Measurements from ENCODE around the gene ITPKB.

ITPKB gene

DNA sequence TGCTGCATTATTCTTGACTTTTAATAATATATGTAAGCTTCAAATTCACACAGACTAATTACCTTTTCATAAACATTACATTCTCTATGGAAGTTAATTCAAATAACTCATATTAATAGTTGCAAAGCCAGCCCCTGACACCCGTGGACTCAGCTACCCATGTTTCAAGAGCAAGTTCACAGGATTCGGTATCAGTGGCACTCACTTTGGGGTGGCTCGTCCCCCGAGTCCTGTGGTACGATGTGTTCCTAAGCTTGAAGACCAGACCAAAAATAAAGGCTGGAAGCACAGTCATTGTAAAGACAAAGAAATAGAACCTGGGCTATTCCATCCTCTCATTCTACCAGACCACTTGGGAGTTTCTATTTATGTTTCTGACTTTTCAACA, 70.9 kb downstream of the ITPKB start:
- no peak for DNase-seq (ENCODE audit: extremely low read depth, insufficient read length)
- no peak overlapping the region for H3K4me3 ChIP-seq (replicated peaks; ENCODE audit: low read depth, low read length)

DNA sequence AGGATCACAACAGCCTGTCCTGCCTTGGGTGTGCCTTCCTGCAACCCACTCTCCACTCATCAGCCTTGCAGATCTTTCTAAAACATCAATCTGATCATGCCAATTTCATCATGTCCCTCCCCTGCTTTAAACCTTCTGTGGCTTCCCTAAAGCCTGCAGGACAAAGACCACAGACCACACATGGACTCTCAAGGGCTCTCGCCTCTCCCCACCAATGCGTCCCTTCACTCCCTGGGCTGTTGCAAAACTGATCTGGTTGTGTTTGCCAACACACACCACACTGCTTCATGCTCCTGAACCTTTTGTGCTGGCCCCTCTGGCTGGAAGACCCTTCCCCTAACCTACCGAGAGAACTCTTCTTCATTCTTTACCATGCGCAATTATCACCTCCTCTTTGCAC, 72.4 kb downstream of the ITPKB start:
- TF ChIP-seq, protein P1, sequence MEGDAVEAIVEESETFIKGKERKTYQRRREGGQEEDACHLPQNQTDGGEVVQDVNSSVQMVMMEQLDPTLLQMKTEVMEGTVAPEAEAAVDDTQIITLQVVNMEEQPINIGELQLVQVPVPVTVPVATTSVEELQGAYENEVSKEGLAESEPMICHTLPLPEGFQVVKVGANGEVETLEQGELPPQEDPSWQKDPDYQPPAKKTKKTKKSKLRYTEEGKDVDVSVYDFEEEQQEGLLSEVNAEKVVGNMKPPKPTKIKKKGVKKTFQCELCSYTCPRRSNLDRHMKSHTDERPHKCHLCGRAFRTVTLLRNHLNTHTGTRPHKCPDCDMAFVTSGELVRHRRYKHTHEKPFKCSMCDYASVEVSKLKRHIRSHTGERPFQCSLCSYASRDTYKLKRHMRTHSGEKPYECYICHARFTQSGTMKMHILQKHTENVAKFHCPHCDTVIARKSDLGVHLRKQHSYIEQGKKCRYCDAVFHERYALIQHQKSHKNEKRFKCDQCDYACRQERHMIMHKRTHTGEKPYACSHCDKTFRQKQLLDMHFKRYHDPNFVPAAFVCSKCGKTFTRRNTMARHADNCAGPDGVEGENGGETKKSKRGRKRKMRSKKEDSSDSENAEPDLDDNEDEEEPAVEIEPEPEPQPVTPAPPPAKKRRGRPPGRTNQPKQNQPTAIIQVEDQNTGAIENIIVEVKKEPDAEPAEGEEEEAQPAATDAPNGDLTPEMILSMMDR (IDR thresholded peaks at IDR 0.05; ENCODE audit: insufficient read depth, low read length, poor library complexity, severe bottlenecking) = no peak
- no peaks in the 10 kb centered on the region; the same call in 1 of the 2 replicates for H3K36me3 ChIP-seq (ENCODE audit: control insufficient read depth, insufficient read depth, low read length)
- no peaks in the 10 kb centered on the region for H3K27me3 ChIP-seq (replicated peaks; ENCODE audit: control insufficient read depth, insufficient read depth, low read length)
- DNase-seq (ENCODE audit: extremely low read depth, insufficient read length) = no peak
- no peak overlapping the region for H3K4me3 ChIP-seq (replicated peaks; ENCODE audit: low read depth, low read length)

More for the DNA sequence above, 70.9 kb downstream of the ITPKB start:
- Histone ChIP-seq H3K27me3 (replicated peaks; ENCODE audit: control insufficient read depth, insufficient read depth, low read length) (no peaks in the 10 kb centered on the region), H3K36me3 (ENCODE audit: control insufficient read depth, insufficient read depth, low read length) (peaks cover 2% of the 10 kb centered on the region; the same call in 1 of the 2 replicates)
- TF ChIP-seq, protein P1 (IDR thresholded peaks at IDR 0.05; ENCODE audit: insufficient read depth, low read length, poor library complexity, severe bottlenecking) = no peak

DNA sequence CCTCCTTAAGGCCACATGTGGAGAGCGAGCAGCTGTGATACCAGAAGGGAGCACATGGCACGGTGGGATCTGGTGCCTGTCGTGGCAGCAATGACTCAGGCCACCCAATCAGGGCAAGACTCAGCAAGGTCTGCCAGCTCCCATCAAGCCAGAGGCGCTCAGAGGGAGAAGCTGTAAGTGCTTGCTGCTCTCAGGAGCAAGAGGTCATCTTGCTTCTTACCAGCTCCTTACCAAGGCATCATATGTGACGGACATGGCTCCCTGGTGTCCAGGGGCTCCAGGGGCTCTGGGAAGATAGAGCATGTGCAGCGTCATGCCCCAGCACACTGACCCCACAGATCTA, 72.9 kb downstream of the ITPKB start:
- no peaks in the 10 kb centered on the region for H3K27me3 ChIP-seq (replicated peaks; ENCODE audit: control insufficient read depth, insufficient read depth, low read length)
- TF ChIP-seq, protein P1 (IDR thresholded peaks at IDR 0.05; ENCODE audit: insufficient read depth, low read length, poor library complexity, severe bottlenecking) = no peak
- DNase-seq (ENCODE audit: extremely low read depth, insufficient read length) = no peak
- H3K36me3 ChIP-seq (ENCODE audit: control insufficient read depth, insufficient read depth, low read length) = no peaks in the 10 kb centered on the region; the same call in 1 of the 2 replicates
- H3K4me3 ChIP-seq (replicated peaks; ENCODE audit: low read depth, low read length) = no peak overlapping the region

DNA sequence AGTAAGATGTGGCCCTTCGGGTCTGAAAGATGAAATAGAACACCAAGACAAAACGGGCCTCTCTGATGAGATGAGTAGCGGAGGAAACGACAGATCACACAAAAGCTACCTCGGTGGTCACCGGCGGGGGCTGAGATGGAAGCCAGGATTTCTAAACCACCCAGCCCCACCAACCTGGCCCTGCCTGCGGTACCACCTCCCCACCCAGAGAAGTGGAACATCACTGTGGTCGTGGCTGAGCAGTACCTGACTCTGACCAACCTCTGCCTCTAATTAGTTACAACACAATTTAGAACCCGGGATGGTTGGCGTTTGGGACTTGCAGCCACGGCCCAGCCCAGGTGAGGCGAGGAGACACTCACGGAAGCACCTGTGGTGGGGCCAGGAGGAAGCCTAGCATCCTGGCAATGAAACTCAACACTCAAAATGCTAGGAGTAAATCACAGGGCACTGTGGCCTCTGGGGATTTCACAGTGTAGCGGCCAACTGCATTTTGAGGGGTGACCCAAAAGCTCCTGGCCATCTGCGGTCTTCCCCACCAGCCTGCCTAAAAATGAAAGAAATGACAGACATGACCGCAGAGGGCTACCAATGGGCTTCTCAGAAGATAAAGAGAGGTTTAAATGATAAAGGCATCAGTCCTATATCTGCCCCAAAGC, 73.4 kb downstream of the ITPKB start:
- Histone ChIP-seq H3K36me3 (ENCODE audit: control insufficient read depth, insufficient read depth, low read length) (peaks cover under 1% of the 10 kb centered on the region), H3K27me3 (replicated peaks; ENCODE audit: control insufficient read depth, insufficient read depth, low read length) (no peaks in the 10 kb centered on the region), H3K4me3 (replicated peaks; ENCODE audit: low read depth, low read length) (no peak overlapping the region)
- TF ChIP-seq, protein P1 (IDR thresholded peaks at IDR 0.05; ENCODE audit: insufficient read depth, low read length, poor library complexity, severe bottlenecking) = no peak
- no peak for DNase-seq (ENCODE audit: extremely low read depth, insufficient read length)

DNA sequence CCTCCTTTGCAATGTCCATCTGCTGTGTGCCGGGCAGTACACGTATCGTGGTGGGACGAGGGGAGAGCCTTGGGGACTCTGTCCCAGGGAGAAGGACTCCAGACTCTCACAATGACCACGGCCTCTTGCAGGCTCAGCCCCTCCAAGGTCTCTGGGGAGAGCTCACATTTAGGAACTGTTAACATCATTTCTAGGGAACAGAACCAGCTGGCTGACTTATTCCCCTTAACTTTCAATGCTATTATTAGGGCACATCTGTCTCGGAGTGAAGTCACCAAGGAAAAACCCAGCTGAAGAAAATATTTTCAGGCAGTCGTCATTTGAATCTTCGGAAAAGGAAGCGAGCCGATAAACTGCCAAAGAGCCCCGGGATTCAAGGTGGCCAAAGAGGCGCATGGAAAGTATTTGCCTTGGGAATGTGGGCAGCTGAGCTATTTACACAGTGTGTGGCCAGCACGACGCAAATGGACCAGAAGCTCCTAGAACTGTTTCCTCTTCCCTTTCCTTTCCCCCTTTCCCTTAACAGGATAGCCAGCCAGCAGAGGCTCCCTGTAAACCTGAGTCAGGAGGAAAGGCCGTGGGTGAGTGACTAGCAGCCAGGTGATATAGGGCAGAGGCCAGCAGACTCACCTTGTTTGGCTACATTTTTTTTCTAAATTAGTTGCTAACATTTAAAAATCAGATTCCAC, 74.5 kb downstream of the ITPKB start:
- no peak for DNase-seq (ENCODE audit: extremely low read depth, insufficient read length)
- no peak overlapping the region for H3K4me3 ChIP-seq (replicated peaks; ENCODE audit: low read depth, low read length)

More for the DNA sequence above, 74.5 kb downstream of the ITPKB start:
- no peaks in the 10 kb centered on the region for H3K27me3 ChIP-seq (replicated peaks; ENCODE audit: control insufficient read depth, insufficient read depth, low read length)
- peaks cover 2% of the 10 kb centered on the region for H3K36me3 ChIP-seq (ENCODE audit: control insufficient read depth, insufficient read depth, low read length)
- TF ChIP-seq, protein P1 (IDR thresholded peaks at IDR 0.05; ENCODE audit: insufficient read depth, low read length, poor library complexity, severe bottlenecking) = no peak
